HG03025 (cell line): Measurements from ENCODE around the gene TRAM2.

Experiments used
- ATAC-seq: cut with Tn5 transposase; IDR thresholded peaks from one replicate; pipeline ENCODE4 v1.9.1; 2021; ENCODE audit warnings: mild to moderate bottlenecking, moderate library complexity; ENCODE audit not compliant: unreplicated experiment, low FRiP score

The TRAM2 gene

DNA sequence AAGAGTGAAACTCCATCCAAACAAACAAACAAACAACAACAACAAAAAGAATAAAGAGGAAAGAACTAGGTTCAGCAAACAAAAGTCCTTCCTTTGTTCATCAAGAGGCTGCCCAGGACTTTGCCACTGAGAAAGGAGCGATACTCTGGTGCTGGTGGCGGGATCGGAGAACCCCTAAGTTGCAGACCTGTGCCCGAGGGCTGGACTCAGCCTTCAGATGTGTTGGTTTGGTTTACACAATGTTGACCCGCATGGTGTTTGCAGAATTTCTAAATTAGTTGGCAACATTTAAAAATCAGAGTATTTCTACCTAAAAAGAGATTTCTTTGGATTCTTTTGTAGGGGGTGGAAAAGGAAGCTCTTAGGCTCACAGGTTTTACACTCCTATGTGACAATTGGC, 42.5 kb downstream of the TRAM2 start:
- no peak for ATAC-seq

DNA sequence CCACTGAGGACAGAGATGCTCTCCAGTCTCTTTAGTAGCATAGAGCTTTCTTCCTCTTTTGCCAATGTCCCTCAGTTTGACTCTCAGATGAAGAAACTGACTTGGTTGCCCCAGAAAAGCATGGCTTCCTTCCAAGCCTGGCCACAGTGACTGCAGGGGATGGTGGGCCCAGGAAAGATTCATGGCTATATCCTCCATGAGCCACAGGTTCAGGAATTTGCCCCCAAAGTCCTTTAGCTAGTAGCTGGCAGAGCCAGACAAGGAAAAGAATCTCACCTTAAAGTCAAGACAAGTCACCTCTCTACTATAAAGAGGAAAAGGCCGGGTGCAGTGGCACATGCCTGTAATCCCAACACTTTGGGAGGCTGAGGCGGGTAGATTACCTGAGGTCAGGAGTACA, 43.4 kb downstream of the TRAM2 start:
- ATAC-seq: no peak

DNA sequence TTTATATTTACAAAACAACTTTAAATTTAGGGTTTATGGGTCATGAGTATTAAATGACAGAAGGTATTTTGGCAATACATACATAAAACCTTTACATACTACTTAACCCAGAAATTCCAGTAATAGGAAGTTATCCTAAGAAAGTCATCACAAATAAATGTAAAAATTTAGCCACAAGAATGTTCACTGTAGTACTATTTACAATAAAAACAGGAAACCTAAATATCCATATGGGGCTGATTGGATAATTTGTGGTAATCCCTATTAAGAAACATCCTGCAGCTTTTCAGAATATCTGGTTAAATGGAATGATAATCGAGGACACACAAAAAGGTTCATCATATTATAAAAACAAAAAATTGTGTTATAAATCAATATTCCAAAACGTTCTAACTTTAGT, 44.4 kb downstream of the TRAM2 start:
- no peak for ATAC-seq

- ATAC-seq: no peak
These were observed 45.0 kb downstream of the TRAM2 start for GRCh38 chr6:52531834-52532233.

DNA sequence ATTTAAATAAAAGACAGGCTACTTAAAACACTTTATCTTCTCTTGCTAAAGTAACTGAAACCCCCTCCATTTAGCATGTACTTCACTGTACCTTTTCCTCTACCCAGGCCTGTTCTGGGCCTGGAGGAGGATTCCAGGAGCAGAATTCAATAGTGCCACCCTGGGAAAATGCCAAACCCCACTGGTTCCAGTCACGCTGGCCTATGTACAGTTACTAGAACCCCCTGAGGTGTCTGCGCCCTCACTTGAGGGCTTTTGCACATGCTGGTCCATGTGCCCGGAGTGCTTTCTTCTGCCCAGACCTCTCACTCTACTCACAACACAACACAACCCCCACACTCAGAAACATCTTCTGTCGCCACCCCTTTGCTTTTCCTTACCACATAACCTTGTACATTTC, 45.5 kb downstream of the TRAM2 start:
- no peak for ATAC-seq

DNA sequence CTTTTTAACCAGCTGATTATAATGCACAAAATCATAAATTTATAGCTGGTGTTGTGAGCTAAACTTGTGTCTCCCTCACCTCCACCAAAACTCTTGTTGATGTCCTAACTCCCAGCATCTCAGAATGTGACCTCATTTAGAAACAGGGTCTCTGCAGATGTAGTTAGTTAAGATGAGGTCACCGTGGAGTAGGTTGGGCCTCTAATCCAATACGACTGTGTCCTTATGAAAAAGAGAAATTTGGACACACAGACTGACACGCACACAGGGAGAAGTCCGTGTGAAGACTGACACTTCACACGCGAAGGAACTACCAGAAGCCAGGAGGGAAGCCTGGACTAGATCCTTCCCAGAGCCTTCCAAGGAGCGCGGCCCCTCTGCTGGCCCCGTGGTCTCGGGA, 46.5 kb downstream of the TRAM2 start:
- no peak for ATAC-seq

- no peak for ATAC-seq
These were observed 47.5 kb downstream of the TRAM2 start for GRCh38 chr6:52529311-52529710.

- no peak for ATAC-seq
These were observed 49.4 kb downstream of the TRAM2 start for GRCh38 chr6:52527436-52527835.

- ATAC-seq: no peak
These were observed 50.2 kb downstream of the TRAM2 start for GRCh38 chr6:52526634-52527033.

- ATAC-seq: no peak
These were observed 51.9 kb downstream of the TRAM2 start for GRCh38 chr6:52524918-52525317.

- ATAC-seq: no peak
These were observed 53.3 kb downstream of the TRAM2 start for GRCh38 chr6:52523378-52524142.

DNA sequence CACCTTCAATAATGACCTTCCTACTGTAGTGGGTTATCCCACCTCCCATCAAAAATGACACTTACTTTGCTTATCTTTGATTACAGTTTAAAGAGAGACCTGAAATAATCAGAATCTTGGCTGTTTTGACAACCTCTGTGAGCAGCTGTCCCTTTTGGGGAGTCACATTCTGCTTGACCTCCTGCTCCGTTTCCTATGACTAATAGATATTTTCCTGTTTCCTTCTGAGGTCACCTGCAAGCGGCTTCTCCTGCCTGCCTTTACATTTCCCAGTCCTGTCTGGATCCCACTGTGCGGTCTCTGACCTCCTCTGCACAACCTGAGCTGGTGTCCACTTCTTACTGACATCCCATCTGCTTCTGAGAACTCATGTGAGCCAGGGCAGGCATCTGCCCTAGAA, 54.2 kb downstream of the TRAM2 start:
- no peak for ATAC-seq

GRCh38 chr6:52522151-52522626, 54.7 kb downstream of the TRAM2 start:
- no peak for ATAC-seq

DNA sequence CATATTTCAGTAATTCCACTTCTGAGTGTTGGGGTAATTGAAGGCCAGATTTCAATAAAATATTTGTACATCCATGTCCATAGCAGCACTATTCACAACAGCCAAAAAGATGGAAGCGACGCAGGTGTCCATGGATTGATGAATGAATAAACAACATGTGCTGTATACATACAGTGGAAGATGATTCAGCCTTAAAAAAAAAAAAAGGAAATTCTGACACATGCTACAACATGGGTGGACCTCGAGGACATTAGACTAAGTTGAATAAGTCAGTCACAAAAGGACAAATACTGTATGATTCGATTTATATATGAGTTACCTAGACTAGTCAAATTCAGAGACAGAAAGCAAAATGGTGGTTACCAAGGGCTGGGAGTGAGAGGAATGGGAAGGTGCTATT, 57.2 kb downstream of the TRAM2 start:
- no peak for ATAC-seq

- no peak for ATAC-seq
These were observed 58.4 kb downstream of the TRAM2 start for GRCh38 chr6:52518279-52518945.

DNA sequence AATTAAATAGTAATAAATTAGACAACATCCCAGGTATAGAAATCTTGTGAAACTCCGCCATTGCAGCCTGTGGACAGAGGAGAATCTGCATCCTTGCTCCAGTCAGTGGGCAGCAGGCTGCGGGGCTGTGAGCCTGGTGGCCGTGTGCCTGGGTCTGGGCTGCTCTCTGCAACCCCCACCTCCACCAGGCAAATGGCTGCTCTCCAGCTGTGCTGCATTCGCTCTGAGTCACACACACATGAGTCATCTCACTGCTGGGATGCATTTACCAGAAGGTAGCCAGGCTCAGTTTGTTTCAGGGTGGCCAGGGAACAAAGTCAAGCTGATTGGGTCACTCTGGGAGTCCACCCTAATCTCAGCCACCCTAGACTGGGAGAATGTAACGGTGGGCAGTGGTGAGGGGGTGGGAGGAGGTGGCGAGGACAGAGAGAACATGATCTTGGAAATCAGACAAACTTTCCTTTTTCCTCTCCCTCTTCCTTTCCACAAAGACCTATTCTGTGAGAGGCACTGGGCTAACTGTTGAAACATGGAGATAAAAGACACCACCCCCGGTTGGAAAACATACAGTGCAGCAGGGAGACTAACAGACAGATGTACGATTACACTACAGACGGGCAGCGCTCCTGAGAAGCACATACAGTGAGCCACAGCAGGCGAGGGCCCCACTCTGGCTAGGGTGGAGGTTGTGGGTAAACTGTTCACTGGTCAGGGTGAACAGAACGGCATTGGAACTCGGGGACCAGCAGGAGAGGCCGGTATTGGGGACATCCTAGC, 59.2 kb downstream of the TRAM2 start:
- ATAC-seq: no peak

GRCh38 chr6:52516943-52517342, 59.9 kb downstream of the TRAM2 start:
- no peak for ATAC-seq

DNA sequence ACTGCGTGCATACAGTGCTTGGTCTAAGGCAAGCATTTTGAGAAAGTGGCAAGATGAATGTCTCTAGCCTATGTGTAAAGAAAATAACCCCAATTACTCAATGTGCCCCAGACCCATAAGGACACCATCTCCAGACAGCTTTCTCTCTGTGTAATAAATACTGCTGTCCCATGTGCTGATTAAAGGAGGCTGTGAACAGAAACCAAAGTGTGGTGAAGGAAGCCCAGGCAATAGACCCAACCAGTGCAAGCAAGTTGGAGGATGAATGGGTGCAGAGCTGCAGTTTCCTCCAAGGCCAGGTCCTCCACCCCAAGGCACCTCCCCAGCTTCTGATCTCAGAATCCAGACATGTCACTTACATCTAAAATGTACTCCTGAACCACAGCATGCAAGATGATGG, 60.6 kb downstream of the TRAM2 start:
- no peak for ATAC-seq

DNA sequence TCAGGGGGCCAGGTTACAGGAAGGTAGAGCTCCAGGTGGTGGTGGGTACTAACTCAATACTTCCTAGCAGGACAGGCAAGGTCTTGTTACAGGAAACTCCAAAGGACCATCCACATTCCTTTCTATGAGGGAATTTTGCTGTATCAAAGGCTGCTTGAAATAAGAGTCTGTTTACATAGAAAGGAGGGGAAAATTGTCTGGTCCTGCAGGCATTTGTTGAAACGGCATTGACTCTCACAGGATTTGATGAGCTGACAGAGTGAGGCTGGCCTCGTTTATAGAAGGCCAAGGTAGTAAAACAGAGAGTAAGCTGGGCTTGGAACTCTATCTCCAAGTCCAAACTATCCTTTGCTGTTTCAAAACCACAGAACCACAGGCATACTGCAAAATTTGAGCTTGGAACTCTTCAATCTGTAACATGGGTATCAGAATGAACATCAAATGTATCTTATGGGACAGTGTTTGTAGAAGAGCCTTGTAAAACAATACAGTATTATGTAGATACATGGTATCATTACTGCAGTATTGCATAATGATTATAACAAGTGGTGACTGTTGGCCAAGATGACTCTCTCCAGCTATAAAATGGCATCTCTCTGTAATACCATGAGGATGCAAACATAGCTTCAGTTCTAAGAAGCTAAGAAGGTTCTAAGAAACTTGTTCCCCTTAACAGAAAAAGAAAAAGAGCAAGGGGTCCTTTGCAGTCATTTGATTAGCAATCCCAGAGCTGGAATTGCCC, 61.5 kb downstream of the TRAM2 start:
- no peak for ATAC-seq

DNA sequence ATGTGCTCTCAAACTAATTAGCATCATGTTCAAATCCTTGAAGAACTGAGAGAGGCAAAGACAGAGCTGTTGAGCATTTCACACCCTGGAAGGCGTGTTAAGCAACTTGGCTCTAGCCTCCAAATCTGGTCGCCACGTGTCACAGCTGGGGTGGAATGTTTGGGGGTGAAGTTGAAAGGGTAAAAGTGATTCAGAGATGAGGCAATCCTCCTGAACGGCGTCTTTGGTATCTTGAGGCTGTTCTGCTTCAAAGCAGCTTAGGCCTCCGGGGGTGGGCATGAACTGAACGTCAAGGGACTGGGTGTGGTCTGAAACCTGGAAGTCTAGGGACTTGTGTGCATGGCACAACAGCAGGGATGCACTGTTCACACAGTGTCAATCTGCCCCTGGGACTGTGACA, 62.3 kb downstream of the TRAM2 start:
- ATAC-seq: no peak

DNA sequence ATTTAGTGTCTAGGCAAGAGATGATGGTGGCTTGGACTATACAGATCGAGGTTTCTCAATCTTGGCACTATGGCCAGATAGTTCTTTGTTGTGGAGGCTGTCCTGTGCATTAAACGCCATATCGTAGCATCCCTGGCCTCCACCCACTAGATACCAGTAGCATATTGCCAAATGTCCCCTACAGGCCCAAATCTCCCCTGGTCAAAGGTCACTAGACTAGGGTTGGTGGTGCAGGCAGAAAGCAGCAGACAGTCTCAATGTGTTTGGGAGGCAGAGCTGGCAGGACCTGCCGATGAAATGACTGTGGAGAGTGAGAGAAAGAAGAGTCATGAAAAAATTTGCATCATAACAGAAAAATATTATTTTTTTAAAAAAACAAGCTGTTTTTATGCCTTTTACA, 63.0 kb downstream of the TRAM2 start:
- ATAC-seq: no peak
